Transverse colon (tissue), 4 donors: ENCODE measurements around the gene AGAP1.

Experiments used
- EP300 ChIP-seq: sonication (generic); formaldehyde crosslinking; IDR thresholded peaks from one replicate; pipeline ENCODE4 v1.6.1; 2017; ENCODE audit warnings: antibody characterized with exemption, low read depth
- POLR2A ChIP-seq: fragments of 450-650 bp; IDR thresholded peaks from one replicate; pipeline ENCODE4 v1.6.1; 2016; ENCODE audit warnings: antibody characterized with exemption, mild to moderate bottlenecking, moderate library complexity
- POLR2AphosphoS5 ChIP-seq, 3 donors: sonication (generic); formaldehyde crosslinking; IDR thresholded peaks; one replicate each; pipeline ENCODE4 v1.6.1; 2016; ENCODE audit warnings: antibody characterized with exemption in 3 of 3
- TF ChIP-seq, protein P1 (sequence below), 5 experiments: fragments of 200-600 bp in 3 of 5; fragments of 450-650 bp in 2 of 5; sonication (generic) in 3 of 5; IDR thresholded peaks; 1 replicate in 2 of 5; 2 replicates in 3 of 5; pipeline ENCODE4 v1.5.1; 2016 to 2017; ENCODE audit warnings: antibody characterized with exemption in 5 of 5, inconsistent platforms in 3 of 5, mild to moderate bottlenecking in 2 of 5, moderate library complexity in 1 of 5

DNA sequence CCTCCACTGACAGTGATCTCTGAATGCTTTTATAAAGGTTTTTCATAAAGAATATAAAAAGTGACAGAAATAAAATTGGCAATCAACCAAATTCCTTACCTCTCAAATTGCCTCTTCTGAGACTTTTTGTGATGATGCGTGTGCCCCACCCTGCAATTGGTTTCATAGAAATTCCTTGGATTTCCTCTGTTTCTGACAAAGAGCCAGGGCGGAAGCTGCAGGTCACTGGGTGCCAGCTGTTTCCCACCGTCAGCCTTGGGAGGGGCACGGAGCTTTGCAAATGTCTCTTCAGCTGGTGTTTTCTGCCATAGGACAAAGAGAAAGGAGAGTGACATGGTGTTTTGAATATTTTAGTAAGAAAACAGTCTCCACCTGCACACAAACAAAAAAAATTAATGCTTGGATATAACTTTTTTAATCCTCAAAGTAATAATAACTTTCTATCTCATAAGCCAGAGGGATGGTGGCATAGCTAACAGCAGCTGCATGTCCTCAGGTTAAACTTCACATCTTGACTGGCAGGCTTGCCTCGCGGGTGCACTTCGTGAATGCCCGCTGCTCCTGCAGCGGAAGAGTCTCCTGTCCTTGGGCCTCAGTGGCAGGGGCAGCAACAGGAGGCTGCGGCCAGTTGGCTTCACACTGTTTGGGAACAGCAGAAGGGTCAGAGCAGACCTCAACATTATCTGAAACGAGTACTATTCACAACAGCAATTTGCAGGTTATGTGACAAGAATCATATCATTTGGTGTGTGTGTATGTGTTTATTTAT is 24.7 kb downstream of the AGAP1 start:
- TF ChIP-seq, protein P1, sequence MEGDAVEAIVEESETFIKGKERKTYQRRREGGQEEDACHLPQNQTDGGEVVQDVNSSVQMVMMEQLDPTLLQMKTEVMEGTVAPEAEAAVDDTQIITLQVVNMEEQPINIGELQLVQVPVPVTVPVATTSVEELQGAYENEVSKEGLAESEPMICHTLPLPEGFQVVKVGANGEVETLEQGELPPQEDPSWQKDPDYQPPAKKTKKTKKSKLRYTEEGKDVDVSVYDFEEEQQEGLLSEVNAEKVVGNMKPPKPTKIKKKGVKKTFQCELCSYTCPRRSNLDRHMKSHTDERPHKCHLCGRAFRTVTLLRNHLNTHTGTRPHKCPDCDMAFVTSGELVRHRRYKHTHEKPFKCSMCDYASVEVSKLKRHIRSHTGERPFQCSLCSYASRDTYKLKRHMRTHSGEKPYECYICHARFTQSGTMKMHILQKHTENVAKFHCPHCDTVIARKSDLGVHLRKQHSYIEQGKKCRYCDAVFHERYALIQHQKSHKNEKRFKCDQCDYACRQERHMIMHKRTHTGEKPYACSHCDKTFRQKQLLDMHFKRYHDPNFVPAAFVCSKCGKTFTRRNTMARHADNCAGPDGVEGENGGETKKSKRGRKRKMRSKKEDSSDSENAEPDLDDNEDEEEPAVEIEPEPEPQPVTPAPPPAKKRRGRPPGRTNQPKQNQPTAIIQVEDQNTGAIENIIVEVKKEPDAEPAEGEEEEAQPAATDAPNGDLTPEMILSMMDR (IDR thresholded peaks at IDR 0.05) = no peak
- TF ChIP-seq POLR2A (no peak), EP300 (no peak), POLR2AphosphoS5 (IDR thresholded peaks at IDR 0.05) (peak in 1 of 3 donors; percentile 24)
